A673 (cell line): Measurements from ENCODE around the gene METRNL.
"Not testable (repeated sequence)": the region's sequence is repeated elsewhere in the genome, so short reads cannot be mapped to it uniquely, and the experiment has no call there.

Source experiments
- CTCF ChIP-seq: fragments of 300-800, 200-600 bp; sonication (generic); conservative IDR thresholded peaks from 2 replicates; pipeline ENCODE4 v1.5.1; 2017; ENCODE audit warnings: low read depth, mild to moderate bottlenecking, antibody characterized with exemption, low read length, moderate library complexity, mixed read lengths
- EZH2 ChIP-seq: fragments of 200-600 bp; sonication (generic); IDR thresholded peaks from 2 replicates; pipeline ENCODE4 v1.6.1; 2017; ENCODE audit warnings: borderline replicate concordance, low read depth, mild to moderate bottlenecking, mixed read lengths, antibody characterized with exemption, low read length; ENCODE audit not compliant: poor library complexity, severe bottlenecking

- not testable (repeated sequence) for TF ChIP-seq CTCF, EZH2
Observed at GRCh38 chr17:83055176-83055575, 24.2 kb upstream of the METRNL start.
